Measurements from ENCODE around the gene GARRE1.
A peak's percentile ranks its signal among the peaks of the same experiment; 100 is the strongest.
"Not testable (repeated sequence)": the region's sequence is repeated elsewhere in the genome, so short reads cannot be mapped to it uniquely, and the experiment has no call there.

Gene GARRE1

GRCh38 chr19:34259367-34260095, 5.2 kb downstream of the GARRE1 start:
- no peak for DNase-seq (ENCODE audit: low spot score)

- no peak for DNase-seq (ENCODE audit: low spot score)
Observed at GRCh38 chr19:34260771-34261173, 6.4 kb downstream of the GARRE1 start.

GRCh38 chr19:34261334-34262109, 7.2 kb downstream of the GARRE1 start:
- DNase-seq (ENCODE audit: low spot score): no peak

- DNase-seq (ENCODE audit: low spot score): no peak
Observed at GRCh38 chr19:34263745-34264237, 9.4 kb downstream of the GARRE1 start.

- DNase-seq (ENCODE audit: low spot score): peak; percentile 26
Observed at GRCh38 chr19:34265221-34265650, 10.9 kb downstream of the GARRE1 start.

- DNase-seq (ENCODE audit: low spot score): no peak
Observed at GRCh38 chr19:34269081-34269480, 14.7 kb downstream of the GARRE1 start.

- DNase-seq (ENCODE audit: low spot score): no peak
Observed at GRCh38 chr19:34269489-34269888, 15.1 kb downstream of the GARRE1 start.

GRCh38 chr19:34269968-34270621, 15.7 kb downstream of the GARRE1 start:
- DNase-seq (ENCODE audit: low spot score): peak; percentile 31

GRCh38 chr19:34273121-34273520, 18.8 kb downstream of the GARRE1 start:
- DNase-seq (ENCODE audit: low spot score): no peak

GRCh38 chr19:34274284-34274826, 20.0 kb downstream of the GARRE1 start:
- no peak for DNase-seq (ENCODE audit: low spot score)

GRCh38 chr19:34274827-34275625, 20.7 kb downstream of the GARRE1 start:
- DNase-seq (ENCODE audit: low spot score): no peak

GRCh38 chr19:34275705-34276104, 21.4 kb downstream of the GARRE1 start:
- no peak for DNase-seq (ENCODE audit: low spot score)

GRCh38 chr19:34276614-34277013, 22.3 kb downstream of the GARRE1 start:
- DNase-seq (ENCODE audit: low spot score): no peak

GRCh38 chr19:34277244-34277643, 22.9 kb downstream of the GARRE1 start:
- DNase-seq (ENCODE audit: low spot score): no peak

- DNase-seq (ENCODE audit: low spot score): no peak
Observed at GRCh38 chr19:34278783-34279182, 24.4 kb downstream of the GARRE1 start.

- not testable (repeated sequence) for DNase-seq (ENCODE audit: low spot score)
Observed at GRCh38 chr19:34281444-34281843, 27.1 kb downstream of the GARRE1 start.

GRCh38 chr19:34282611-34283519, 28.5 kb downstream of the GARRE1 start:
- DNase-seq (ENCODE audit: low spot score): no peak

GRCh38 chr19:34284505-34284904, 30.2 kb downstream of the GARRE1 start:
- DNase-seq (ENCODE audit: low spot score): no peak

- no peak for DNase-seq (ENCODE audit: low spot score)
Observed at GRCh38 chr19:34287662-34288140, 33.3 kb downstream of the GARRE1 start.

GRCh38 chr19:34288381-34288780, 34.0 kb downstream of the GARRE1 start:
- DNase-seq (ENCODE audit: low spot score): no peak
